ENCODE results near the gene NPAS2.

DNA sequence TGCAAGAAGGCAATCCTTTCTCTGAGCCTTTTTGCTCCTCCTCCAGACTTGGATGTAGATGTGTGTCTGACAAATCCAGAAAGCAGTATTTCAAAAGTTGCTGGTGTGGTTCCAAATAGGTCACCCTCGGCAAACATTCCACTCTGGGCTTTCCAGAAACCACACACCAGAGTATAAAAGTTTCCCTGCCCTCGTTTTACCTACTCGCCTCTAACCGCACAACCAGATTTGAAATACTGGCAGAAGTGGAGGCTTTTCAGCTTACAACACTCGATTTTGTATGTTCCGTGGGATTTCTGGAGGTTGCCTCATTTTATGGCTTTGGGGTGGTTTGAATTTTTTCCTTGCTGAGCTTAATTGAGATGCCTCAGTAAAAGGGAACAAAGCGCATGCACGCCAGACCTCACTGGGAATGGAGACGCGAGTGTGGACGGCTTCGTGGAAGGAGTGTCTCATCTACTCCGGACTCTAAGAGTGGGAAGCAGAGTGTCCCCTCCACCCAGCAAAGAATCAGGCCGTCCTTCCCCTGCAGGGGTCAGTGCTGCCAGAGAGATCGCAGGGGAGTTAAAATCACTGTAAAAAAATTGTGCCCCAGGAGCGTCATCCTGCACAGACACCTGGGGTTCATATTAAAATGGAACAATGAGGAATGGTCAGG, 138.2 kb downstream of the NPAS2 start:
- TF ChIP-seq POLR2A (IDR thresholded peaks at IDR 0.05; ENCODE audit: low read depth, low read length), result no peak
- TF ChIP-seq, protein P1, sequence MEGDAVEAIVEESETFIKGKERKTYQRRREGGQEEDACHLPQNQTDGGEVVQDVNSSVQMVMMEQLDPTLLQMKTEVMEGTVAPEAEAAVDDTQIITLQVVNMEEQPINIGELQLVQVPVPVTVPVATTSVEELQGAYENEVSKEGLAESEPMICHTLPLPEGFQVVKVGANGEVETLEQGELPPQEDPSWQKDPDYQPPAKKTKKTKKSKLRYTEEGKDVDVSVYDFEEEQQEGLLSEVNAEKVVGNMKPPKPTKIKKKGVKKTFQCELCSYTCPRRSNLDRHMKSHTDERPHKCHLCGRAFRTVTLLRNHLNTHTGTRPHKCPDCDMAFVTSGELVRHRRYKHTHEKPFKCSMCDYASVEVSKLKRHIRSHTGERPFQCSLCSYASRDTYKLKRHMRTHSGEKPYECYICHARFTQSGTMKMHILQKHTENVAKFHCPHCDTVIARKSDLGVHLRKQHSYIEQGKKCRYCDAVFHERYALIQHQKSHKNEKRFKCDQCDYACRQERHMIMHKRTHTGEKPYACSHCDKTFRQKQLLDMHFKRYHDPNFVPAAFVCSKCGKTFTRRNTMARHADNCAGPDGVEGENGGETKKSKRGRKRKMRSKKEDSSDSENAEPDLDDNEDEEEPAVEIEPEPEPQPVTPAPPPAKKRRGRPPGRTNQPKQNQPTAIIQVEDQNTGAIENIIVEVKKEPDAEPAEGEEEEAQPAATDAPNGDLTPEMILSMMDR (IDR thresholded peaks at IDR 0.05; ENCODE audit: extremely low read depth in 1 of 2, insufficient read depth in 1 of 2, low read depth in 1 of 2, low read length in 2 of 2), result no peak
- no peak for TF ChIP-seq MYC (IDR thresholded peaks at IDR 0.05; ENCODE audit: low read depth, low read length)
- TF ChIP-seq EZH2 (IDR thresholded peaks at IDR 0.05; ENCODE audit: borderline replicate concordance, low read depth, low read length, severe bottlenecking), result no peak
- no peak for TF ChIP-seq POLR2AphosphoS5 (IDR thresholded peaks at IDR 0.05; ENCODE audit: insufficient read depth, low read depth, low read length)
- TF ChIP-seq, protein P2, sequence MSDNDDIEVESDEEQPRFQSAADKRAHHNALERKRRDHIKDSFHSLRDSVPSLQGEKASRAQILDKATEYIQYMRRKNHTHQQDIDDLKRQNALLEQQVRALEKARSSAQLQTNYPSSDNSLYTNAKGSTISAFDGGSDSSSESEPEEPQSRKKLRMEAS (IDR thresholded peaks at IDR 0.05; ENCODE audit: insufficient read depth, insufficient read length), result no peak
- TF ChIP-seq JUN (IDR thresholded peaks at IDR 0.05; ENCODE audit: borderline replicate concordance, insufficient read depth, insufficient read length, low read depth), result no peak
